HL-60 (cell line): ENCODE measurements around the gene ZNF19.

Experiments used
- DNase-seq, 2 experiments: peaks; one replicate each; pipeline ENCODE4 v3.0.0-alpha.2; 2010 to 2020; ENCODE audit warnings: low read depth in 1 of 2, low spot score in 1 of 2
- H3K27ac ChIP-seq: fragments of 250-450 bp; sonication (Bioruptor Pico); replicated peaks from 2 replicates; pipeline ENCODE4 v1.5.1; 2020; ENCODE audit warnings: mild to moderate bottlenecking, moderate library complexity
- H3K27me3 ChIP-seq: fragments of 250-450 bp; sonication (Bioruptor Pico); 2 replicates; pipeline ENCODE4 v1.5.1; 2021; ENCODE audit warnings: mild to moderate bottlenecking, moderate library complexity; ENCODE audit not compliant: insufficient read depth, poor library complexity, severe bottlenecking
- H3K4me3 ChIP-seq: replicated peaks from 2 replicates; pipeline ENCODE4 v1.5.1; 2011; ENCODE audit warnings: mild to moderate bottlenecking, control low read depth, low read length; ENCODE audit not compliant: insufficient read depth
- CTCF ChIP-seq: IDR thresholded peaks from one replicate; pipeline ENCODE4 v1.5.1; 2011; ENCODE audit warnings: low read length, control low read depth, inconsistent platforms; ENCODE audit not compliant: insufficient read depth
- GABPA ChIP-seq: IDR thresholded peaks from 2 replicates; pipeline ENCODE4 v1.6.1; 2012; ENCODE audit warnings: low read depth
- POLR2AphosphoS5 ChIP-seq: IDR thresholded peaks from 2 replicates; pipeline ENCODE4 v1.6.1; 2012; ENCODE audit warnings: low read depth
- SPI1 ChIP-seq: IDR thresholded peaks from 2 replicates; pipeline ENCODE4 v1.6.1; 2012; ENCODE audit warnings: low read depth, mild to moderate bottlenecking, borderline replicate concordance
- TF ChIP-seq, protein P1 (sequence below): IDR thresholded peaks from 2 replicates; pipeline ENCODE4 v1.6.1; 2012; ENCODE audit warnings: low read depth; ENCODE audit not compliant: insufficient replicate concordance

Gene ZNF19

GRCh38 chr16:71532366-71532765 is 43.2 kb upstream of the ZNF19 start:
- no peak for DNase-seq
- no peak overlapping the region for H3K27ac ChIP-seq
- H3K4me3 ChIP-seq: no peak overlapping the region
- no peaks in the 10 kb centered on the region for H3K27me3 ChIP-seq
- TF ChIP-seq POLR2AphosphoS5 (no peak), CTCF (no peak), GABPA (no peak), SPI1 (no peak)
- TF ChIP-seq, protein P1, sequence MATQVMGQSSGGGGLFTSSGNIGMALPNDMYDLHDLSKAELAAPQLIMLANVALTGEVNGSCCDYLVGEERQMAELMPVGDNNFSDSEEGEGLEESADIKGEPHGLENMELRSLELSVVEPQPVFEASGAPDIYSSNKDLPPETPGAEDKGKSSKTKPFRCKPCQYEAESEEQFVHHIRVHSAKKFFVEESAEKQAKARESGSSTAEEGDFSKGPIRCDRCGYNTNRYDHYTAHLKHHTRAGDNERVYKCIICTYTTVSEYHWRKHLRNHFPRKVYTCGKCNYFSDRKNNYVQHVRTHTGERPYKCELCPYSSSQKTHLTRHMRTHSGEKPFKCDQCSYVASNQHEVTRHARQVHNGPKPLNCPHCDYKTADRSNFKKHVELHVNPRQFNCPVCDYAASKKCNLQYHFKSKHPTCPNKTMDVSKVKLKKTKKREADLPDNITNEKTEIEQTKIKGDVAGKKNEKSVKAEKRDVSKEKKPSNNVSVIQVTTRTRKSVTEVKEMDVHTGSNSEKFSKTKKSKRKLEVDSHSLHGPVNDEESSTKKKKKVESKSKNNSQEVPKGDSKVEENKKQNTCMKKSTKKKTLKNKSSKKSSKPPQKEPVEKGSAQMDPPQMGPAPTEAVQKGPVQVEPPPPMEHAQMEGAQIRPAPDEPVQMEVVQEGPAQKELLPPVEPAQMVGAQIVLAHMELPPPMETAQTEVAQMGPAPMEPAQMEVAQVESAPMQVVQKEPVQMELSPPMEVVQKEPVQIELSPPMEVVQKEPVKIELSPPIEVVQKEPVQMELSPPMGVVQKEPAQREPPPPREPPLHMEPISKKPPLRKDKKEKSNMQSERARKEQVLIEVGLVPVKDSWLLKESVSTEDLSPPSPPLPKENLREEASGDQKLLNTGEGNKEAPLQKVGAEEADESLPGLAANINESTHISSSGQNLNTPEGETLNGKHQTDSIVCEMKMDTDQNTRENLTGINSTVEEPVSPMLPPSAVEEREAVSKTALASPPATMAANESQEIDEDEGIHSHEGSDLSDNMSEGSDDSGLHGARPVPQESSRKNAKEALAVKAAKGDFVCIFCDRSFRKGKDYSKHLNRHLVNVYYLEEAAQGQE: no peak

- no peak for DNase-seq
- TF ChIP-seq SPI1 (no peak), CTCF (no peak), POLR2AphosphoS5 (no peak), GABPA (no peak)
- TF ChIP-seq, protein P1: no peak
- no peaks in the 10 kb centered on the region for H3K27me3 ChIP-seq
- no peak overlapping the region for H3K4me3 ChIP-seq
- no peak overlapping the region for H3K27ac ChIP-seq
Observed at GRCh38 chr16:71528863-71529262, 39.7 kb upstream of the ZNF19 start.

DNA sequence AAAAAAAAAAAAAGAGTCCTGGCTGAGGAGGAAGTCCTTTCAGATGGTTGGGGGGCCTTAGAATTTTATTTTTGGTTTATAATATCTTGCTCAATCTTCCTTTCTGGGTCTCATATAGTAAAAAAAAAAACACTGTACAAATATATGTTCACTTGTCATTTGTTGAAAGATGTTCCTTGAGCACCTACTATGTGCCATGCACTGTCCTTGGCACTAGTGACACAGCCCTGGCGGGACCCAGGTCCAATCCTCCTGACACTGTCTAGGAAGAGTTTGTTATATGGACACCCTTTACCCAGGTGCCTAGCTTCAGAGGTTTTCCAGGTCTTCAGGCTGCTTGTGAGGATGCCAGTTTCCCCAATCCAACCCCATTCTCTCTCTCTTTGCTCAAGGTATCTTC is 39.1 kb upstream of the ZNF19 start:
- no peak for DNase-seq
- H3K27me3 ChIP-seq: no peaks in the 10 kb centered on the region
- H3K27ac ChIP-seq: no peak overlapping the region
- TF ChIP-seq SPI1 (no peak), CTCF (no peak), POLR2AphosphoS5 (no peak), GABPA (no peak)
- TF ChIP-seq, protein P1: no peak
- no peak overlapping the region for H3K4me3 ChIP-seq
